ENCODE measurements around the gene STRN3. TPM values are rescaled to one million over a fixed set of nuclear protein-coding genes. Genes with fewer than 3 reads are reported as not detected.

Gene STRN3
- total and polyA plus RNA-seq, 2 experiments from 2014 or later, result 10.1 to 53.8 TPM

DNA sequence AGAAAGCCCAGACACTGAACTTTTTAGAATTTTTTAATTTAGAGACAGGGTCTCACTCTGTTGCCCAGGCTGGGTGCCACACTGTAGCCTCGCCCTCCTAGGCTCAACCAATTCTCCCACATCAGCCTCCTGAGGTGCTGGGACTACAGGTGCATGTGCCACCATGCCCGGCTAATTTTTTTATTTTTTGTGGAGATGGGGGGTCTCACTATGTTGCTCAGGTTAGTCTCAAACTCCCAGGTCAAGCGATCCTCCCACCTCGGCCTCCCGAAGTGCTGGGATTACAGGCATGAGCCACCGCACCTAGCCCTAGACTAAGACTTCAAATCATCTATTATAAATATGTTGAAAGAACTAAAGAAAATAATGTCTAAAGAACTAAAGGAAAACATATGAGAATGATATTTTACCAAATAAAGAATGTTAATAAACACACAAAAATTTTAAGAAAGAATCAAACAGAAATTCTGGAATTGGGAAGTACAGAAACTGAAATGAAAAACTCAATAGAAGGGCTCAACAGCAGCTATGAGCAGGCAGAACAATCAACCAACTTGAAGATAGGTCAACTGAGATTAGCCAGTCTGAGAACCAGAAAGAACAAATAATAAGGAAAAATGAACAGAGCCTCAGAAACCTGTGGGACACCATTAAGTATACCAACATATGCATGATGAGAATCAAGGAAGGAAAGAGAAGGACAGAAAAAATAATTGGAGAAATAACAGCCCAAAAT is 27.0 kb downstream of the STRN3 start:
- no peak overlapping the region for H2AFZ ChIP-seq
- WGBS (ENCODE audit: low lambda C conversion rate, missing lambda C conversion rate), result over 99% methylated on average over 6 of the region's 6 CpGs
- H3K4me2 ChIP-seq, result no peak overlapping the region
- no peak for DNase-seq (ENCODE audit: low spot score)
- peaks cover 98% of the 10 kb centered on the region for H3K79me2 ChIP-seq
- H3K36me3 ChIP-seq (replicated peaks; ENCODE audit: insufficient read depth, low read depth), result no peaks in the 10 kb centered on the region
- no peak overlapping the region for H3K27ac ChIP-seq
- peaks cover 3% of the 10 kb centered on the region for H3K4me1 ChIP-seq (ENCODE audit: insufficient read depth)
- H3K27me3 ChIP-seq, result no peaks in the 10 kb centered on the region
- H3K9me3 ChIP-seq (ENCODE audit: low read depth), result no peaks in the 10 kb centered on the region
- no peaks in the 10 kb centered on the region for H3K9me2 ChIP-seq (replicated peaks; ENCODE audit: insufficient read depth)
- no peak overlapping the region for H3K4me3 ChIP-seq
- peaks cover 67% of the 10 kb centered on the region for H4K20me1 ChIP-seq (ENCODE audit: insufficient read depth, poor library complexity, severe bottlenecking)
- TF ChIP-seq EZH2 (IDR thresholded peaks at IDR 0.05; ENCODE audit: borderline replicate concordance), result no peak
- TF ChIP-seq, protein P1, sequence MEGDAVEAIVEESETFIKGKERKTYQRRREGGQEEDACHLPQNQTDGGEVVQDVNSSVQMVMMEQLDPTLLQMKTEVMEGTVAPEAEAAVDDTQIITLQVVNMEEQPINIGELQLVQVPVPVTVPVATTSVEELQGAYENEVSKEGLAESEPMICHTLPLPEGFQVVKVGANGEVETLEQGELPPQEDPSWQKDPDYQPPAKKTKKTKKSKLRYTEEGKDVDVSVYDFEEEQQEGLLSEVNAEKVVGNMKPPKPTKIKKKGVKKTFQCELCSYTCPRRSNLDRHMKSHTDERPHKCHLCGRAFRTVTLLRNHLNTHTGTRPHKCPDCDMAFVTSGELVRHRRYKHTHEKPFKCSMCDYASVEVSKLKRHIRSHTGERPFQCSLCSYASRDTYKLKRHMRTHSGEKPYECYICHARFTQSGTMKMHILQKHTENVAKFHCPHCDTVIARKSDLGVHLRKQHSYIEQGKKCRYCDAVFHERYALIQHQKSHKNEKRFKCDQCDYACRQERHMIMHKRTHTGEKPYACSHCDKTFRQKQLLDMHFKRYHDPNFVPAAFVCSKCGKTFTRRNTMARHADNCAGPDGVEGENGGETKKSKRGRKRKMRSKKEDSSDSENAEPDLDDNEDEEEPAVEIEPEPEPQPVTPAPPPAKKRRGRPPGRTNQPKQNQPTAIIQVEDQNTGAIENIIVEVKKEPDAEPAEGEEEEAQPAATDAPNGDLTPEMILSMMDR (IDR thresholded peaks at IDR 0.05; ENCODE audit: poor library complexity), result no peak
- no peak for TF ChIP-seq EZH2phosphoT487 (IDR thresholded peaks at IDR 0.05; ENCODE audit: low read depth, severe bottlenecking, unreplicated experiment)

DNA sequence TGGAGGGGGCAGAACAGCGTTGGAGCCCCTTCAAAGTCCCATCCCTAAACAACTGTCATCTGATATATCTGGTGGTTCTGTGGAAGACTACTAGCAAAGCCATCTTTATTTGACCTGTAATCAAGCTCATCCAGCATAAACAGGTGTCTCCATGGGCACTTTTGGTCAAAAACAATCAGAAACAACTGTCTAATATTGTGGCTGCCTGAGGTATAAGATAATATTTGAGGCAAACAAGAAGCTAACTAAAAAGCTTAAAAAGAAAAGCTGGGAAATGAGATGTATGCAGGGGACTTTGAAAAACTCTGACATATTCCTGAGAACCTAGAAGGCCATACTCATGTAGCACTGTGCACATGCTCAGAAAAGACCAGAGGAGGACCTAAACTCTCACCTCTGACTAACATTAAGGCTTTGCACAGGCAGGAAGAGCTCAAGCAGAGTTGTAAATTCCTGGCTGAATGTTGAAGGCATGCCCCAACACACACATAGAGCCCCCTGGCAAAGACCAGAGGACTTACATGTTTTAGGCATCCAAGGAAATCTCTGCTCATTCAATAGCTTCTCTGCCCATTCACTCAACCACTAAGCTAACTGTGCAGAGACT is 28.0 kb downstream of the STRN3 start:
- WGBS (ENCODE audit: low lambda C conversion rate, missing lambda C conversion rate), result 100% methylated on average over 1 of the region's 1 CpG
- Histone ChIP-seq H4K20me1 (ENCODE audit: insufficient read depth, poor library complexity, severe bottlenecking) (peaks cover 66% of the 10 kb centered on the region), H3K79me2 (peaks cover 98% of the 10 kb centered on the region), H3K27me3 (no peaks in the 10 kb centered on the region), H3K4me1 (ENCODE audit: insufficient read depth) (peaks cover 3% of the 10 kb centered on the region), H3K36me3 (replicated peaks; ENCODE audit: insufficient read depth, low read depth) (no peaks in the 10 kb centered on the region), H3K4me3 (no peak overlapping the region), H2AFZ (no peak overlapping the region), H3K9me3 (ENCODE audit: low read depth) (no peaks in the 10 kb centered on the region), H3K9me2 (replicated peaks; ENCODE audit: insufficient read depth) (no peaks in the 10 kb centered on the region), H3K27ac (no peak overlapping the region), H3K4me2 (no peak overlapping the region)
- no peak for TF ChIP-seq EZH2phosphoT487 (IDR thresholded peaks at IDR 0.05; ENCODE audit: low read depth, severe bottlenecking, unreplicated experiment)
- TF ChIP-seq, protein P1 (IDR thresholded peaks at IDR 0.05; ENCODE audit: poor library complexity), result no peak
- no peak for TF ChIP-seq EZH2 (IDR thresholded peaks at IDR 0.05; ENCODE audit: borderline replicate concordance)
- DNase-seq (ENCODE audit: low spot score), result no peak

DNA sequence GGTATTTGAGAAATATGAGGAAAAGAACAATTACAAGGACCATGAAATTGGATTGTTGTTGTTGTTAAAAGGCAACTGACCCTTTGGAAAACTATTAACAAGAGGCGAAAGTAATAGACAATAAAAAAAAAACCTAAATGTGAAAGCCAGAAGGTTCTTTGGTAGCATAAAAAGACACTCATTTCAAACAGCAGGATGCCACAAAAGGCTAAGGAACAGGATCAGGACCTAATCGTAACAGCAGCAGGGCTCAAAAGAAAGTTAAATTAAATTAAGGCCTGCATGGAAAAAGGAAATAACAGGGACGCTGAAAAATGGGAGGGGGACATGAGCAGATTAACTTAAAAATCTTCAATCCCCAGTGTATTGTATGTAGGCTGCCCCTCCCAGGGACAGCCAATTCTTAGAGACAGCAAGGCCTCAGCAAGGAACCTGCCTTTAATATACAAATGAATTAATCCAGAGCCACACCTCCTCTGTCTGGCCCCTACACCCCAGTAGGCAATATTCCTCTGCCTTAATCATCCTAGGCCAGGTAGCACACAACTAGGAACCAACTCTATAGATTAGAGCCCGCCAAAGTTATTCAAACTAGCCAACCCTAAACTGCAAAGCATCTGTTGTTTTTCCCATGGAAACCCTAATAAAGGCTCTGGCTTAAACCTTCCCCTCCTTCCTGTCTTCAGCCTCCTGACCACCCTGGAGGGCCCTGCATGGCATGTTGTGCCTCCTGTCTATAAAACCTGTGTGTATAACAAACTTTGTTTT is 29.1 kb downstream of the STRN3 start:
- no peaks in the 10 kb centered on the region for H3K9me3 ChIP-seq (ENCODE audit: low read depth)
- peaks cover 74% of the 10 kb centered on the region for H4K20me1 ChIP-seq (ENCODE audit: insufficient read depth, poor library complexity, severe bottlenecking)
- no peaks in the 10 kb centered on the region for H3K36me3 ChIP-seq (replicated peaks; ENCODE audit: insufficient read depth, low read depth)
- peaks cover 98% of the 10 kb centered on the region for H3K79me2 ChIP-seq
- DNase-seq (ENCODE audit: low spot score), result no peak
- WGBS (ENCODE audit: low lambda C conversion rate, missing lambda C conversion rate), result 77% methylated on average over 4 of the region's 4 CpGs
- H2AFZ ChIP-seq, result no peak overlapping the region
- TF ChIP-seq, protein P1 (IDR thresholded peaks at IDR 0.05; ENCODE audit: poor library complexity), result no peak
- TF ChIP-seq EZH2phosphoT487 (IDR thresholded peaks at IDR 0.05; ENCODE audit: low read depth, severe bottlenecking, unreplicated experiment) (no peak), EZH2 (IDR thresholded peaks at IDR 0.05; ENCODE audit: borderline replicate concordance) (no peak)
- peaks cover 3% of the 10 kb centered on the region for H3K4me1 ChIP-seq (ENCODE audit: insufficient read depth)
- H3K4me2 ChIP-seq, result no peak overlapping the region
- H3K4me3 ChIP-seq, result no peak overlapping the region
- H3K9me2 ChIP-seq (replicated peaks; ENCODE audit: insufficient read depth), result no peaks in the 10 kb centered on the region
- H3K27me3 ChIP-seq, result no peaks in the 10 kb centered on the region
- H3K27ac ChIP-seq, result no peak overlapping the region
